A673 (cell line): ENCODE results near the gene PHF10. TPM values are rescaled to one million over a fixed set of nuclear protein-coding genes. Genes with fewer than 3 reads are reported as not detected.

Experiments used
- BruUV-seq: library from RNA; stranded (reverse); fragments of 400-500 nt; replicated peaks from 2 replicates; lab custom pipeline; 2021; lab: Mats Ljungman, UMichigan
- CTCF ChIA-PET: fragments of 300-600 bp; sonication (Branson Sonifier 250); formaldehyde crosslinking; loops from one replicate; lab custom pipeline; 2022; ENCODE audit warnings: antibody characterized with exemption; lab: Charles Lee
- POLR2A ChIA-PET: fragments of 300-600 bp; sonication (Branson Sonifier 250); formaldehyde crosslinking; loops from one replicate; lab custom pipeline; 2022; ENCODE audit warnings: antibody characterized with exemption; ENCODE audit not compliant: low non-redundant PET; lab: Charles Lee
- DNase-seq: peaks from one replicate; pipeline ENCODE4 v3.0.0-alpha.2; 2015; ENCODE audit warnings: low spot score
- H3K27ac ChIP-seq: fragments of 200-600 bp; sonication (generic); 2 replicates; pipeline ENCODE4 v1.5.1; 2016; ENCODE audit warnings: mixed run types, low read depth, mild to moderate bottlenecking, mixed read lengths, antibody characterized with exemption, low read length; ENCODE audit not compliant: poor library complexity, severe bottlenecking
- H3K27me3 ChIP-seq: fragments of 200-600 bp; sonication (generic); replicated peaks from 2 replicates; pipeline ENCODE4 v1.6.1; 2017; ENCODE audit warnings: mixed run types, low read depth, mild to moderate bottlenecking, mixed read lengths, antibody characterized with exemption, low read length; ENCODE audit not compliant: insufficient read depth, poor library complexity
- H3K36me3 ChIP-seq: fragments of 200-600 bp; sonication (generic); 2 replicates; pipeline ENCODE4 v1.6.1; 2016; ENCODE audit warnings: mixed run types, mild to moderate bottlenecking, mixed read lengths, antibody characterized with exemption, low read length; ENCODE audit not compliant: insufficient read depth, poor library complexity, severe bottlenecking
- H3K4me1 ChIP-seq: fragments of 200-600 bp; sonication (generic); 2 replicates; pipeline ENCODE4 v1.6.1; 2017; ENCODE audit warnings: mixed run types, mild to moderate bottlenecking, mixed read lengths, antibody characterized with exemption, low read length; ENCODE audit not compliant: insufficient read depth, poor library complexity, severe bottlenecking
- H3K4me3 ChIP-seq: fragments of 200-600 bp; sonication (generic); 2 replicates; pipeline ENCODE4 v1.5.1; 2016; ENCODE audit warnings: low read depth, mixed run types, mild to moderate bottlenecking, mixed read lengths, low read length; ENCODE audit not compliant: poor library complexity, severe bottlenecking
- H3K9me3 ChIP-seq: fragments of 200-600 bp; sonication (generic); 2 replicates; pipeline ENCODE4 v1.6.1; 2016; ENCODE audit warnings: mixed run types, low read depth, mild to moderate bottlenecking, mixed read lengths, antibody characterized with exemption, low read length; ENCODE audit not compliant: poor library complexity, severe bottlenecking
- CTCF ChIP-seq: fragments of 300-800, 200-600 bp; sonication (generic); conservative IDR thresholded peaks from 2 replicates; pipeline ENCODE4 v1.5.1; 2017; ENCODE audit warnings: low read depth, mild to moderate bottlenecking, antibody characterized with exemption, low read length, moderate library complexity, mixed read lengths
- EZH2 ChIP-seq: fragments of 200-600 bp; sonication (generic); IDR thresholded peaks from 2 replicates; pipeline ENCODE4 v1.6.1; 2017; ENCODE audit warnings: borderline replicate concordance, low read depth, mild to moderate bottlenecking, mixed read lengths, antibody characterized with exemption, low read length; ENCODE audit not compliant: poor library complexity, severe bottlenecking
- intact Hi-C: fragments of 100-400 bp; cut with micrococcal nuclease; formaldehyde crosslinking; loops from one replicate; pipeline ENCODE4 v1.10.0; 2022; ENCODE audit not compliant: unreplicated experiment
- total RNA-seq: library from RNA; stranded (reverse); gene quantifications from 2 replicates; pipeline ENCODE4 v1.2.3, GENCODE V29; 2021

PHF10 gene
- total RNA-seq, 1 experiment from 2014 or later = 61.4 TPM

- POLR2A ChIA-PET = no interaction called here
- TF ChIP-seq EZH2 (no peak), CTCF (no peak)
- DNase-seq = no peak
- Histone ChIP-seq H3K9me3 (no peaks in the 10 kb centered on the region), H3K4me1 (peaks cover 8% of the 10 kb centered on the region), H3K27ac (no peak overlapping the region), H3K27me3 (no peaks in the 10 kb centered on the region), H3K36me3 (no peaks in the 10 kb centered on the region), H3K4me3 (no peak overlapping the region)
- CTCF ChIA-PET = no interaction called here
- intact Hi-C loops = no loop called here
- BruUV-seq = no TSS peak
Measured at GRCh38 chr6:169738204-169738975, 14.1 kb upstream of the PHF10 start.

- Histone ChIP-seq H3K27ac (no peak overlapping the region), H3K4me3 (no peak overlapping the region), H3K36me3 (no peaks in the 10 kb centered on the region), H3K27me3 (no peaks in the 10 kb centered on the region), H3K9me3 (no peaks in the 10 kb centered on the region), H3K4me1 (peaks cover 18% of the 10 kb centered on the region)
- BruUV-seq = no TSS peak
- no peak for DNase-seq
- POLR2A ChIA-PET = no interaction called here
- intact Hi-C loops = no loop called here
- CTCF ChIA-PET = no interaction called here
- TF ChIP-seq CTCF = no peak
- TF ChIP-seq EZH2 = no peak
Measured at GRCh38 chr6:169729961-169730360, 5.7 kb upstream of the PHF10 start.

GRCh38 chr6:169726963-169727362, 2.7 kb upstream of the PHF10 start:
- H3K36me3 ChIP-seq = no peaks in the 10 kb centered on the region
- H3K27me3 ChIP-seq = no peaks in the 10 kb centered on the region
- no peak overlapping the region for H3K4me3 ChIP-seq
- intact Hi-C loops = no loop called here
- DNase-seq = no peak
- TF ChIP-seq CTCF (no peak), EZH2 (no peak)
- no peaks in the 10 kb centered on the region for H3K9me3 ChIP-seq
- H3K27ac ChIP-seq = no peak overlapping the region
- BruUV-seq = no TSS peak
- POLR2A ChIA-PET = no interaction called here
- peaks cover 25% of the 10 kb centered on the region for H3K4me1 ChIP-seq
- CTCF ChIA-PET = no interaction called here
